HG03565 (cell line): ENCODE data around the gene ERCC8.

Source experiments
- ATAC-seq: cut with Tn5 transposase; IDR thresholded peaks from one replicate; pipeline ENCODE4 v1.9.1; 2021; ENCODE audit warnings: mild to moderate bottlenecking, moderate library complexity; ENCODE audit not compliant: unreplicated experiment

The ERCC8 gene

GRCh38 chr5:60841361-60841760 lies 103.5 kb downstream of the ERCC8 start:
- no peak for ATAC-seq

- ATAC-seq = no peak
These were observed 108.7 kb downstream of the ERCC8 start for GRCh38 chr5:60836131-60836530.

GRCh38 chr5:60835554-60835953 lies 109.3 kb downstream of the ERCC8 start:
- no peak for ATAC-seq

- ATAC-seq = no peak
These were observed 111.3 kb downstream of the ERCC8 start for GRCh38 chr5:60833520-60833919.

GRCh38 chr5:60830581-60831127 lies 114.2 kb downstream of the ERCC8 start:
- peak; percentile 42 for ATAC-seq

- no peak for ATAC-seq
These were observed 115.2 kb downstream of the ERCC8 start for GRCh38 chr5:60829490-60830266.

- ATAC-seq = no peak
These were observed 117.7 kb downstream of the ERCC8 start for GRCh38 chr5:60827201-60827600.

- peak; percentile 82 for ATAC-seq
These were observed 118.2 kb downstream of the ERCC8 start for GRCh38 chr5:60826653-60827052.
